HG03378 (cell line): Measurements from ENCODE around the gene SELPLG.
"Not testable (repeated sequence)": the region's sequence is repeated elsewhere in the genome, so short reads cannot be mapped to it uniquely, and the experiment has no call there.

Source experiments
- ATAC-seq: cut with Tn5 transposase; IDR thresholded peaks from one replicate; pipeline ENCODE4 v1.9.1; 2021; ENCODE audit warnings: mild to moderate bottlenecking, moderate library complexity; ENCODE audit not compliant: unreplicated experiment

Gene SELPLG

DNA sequence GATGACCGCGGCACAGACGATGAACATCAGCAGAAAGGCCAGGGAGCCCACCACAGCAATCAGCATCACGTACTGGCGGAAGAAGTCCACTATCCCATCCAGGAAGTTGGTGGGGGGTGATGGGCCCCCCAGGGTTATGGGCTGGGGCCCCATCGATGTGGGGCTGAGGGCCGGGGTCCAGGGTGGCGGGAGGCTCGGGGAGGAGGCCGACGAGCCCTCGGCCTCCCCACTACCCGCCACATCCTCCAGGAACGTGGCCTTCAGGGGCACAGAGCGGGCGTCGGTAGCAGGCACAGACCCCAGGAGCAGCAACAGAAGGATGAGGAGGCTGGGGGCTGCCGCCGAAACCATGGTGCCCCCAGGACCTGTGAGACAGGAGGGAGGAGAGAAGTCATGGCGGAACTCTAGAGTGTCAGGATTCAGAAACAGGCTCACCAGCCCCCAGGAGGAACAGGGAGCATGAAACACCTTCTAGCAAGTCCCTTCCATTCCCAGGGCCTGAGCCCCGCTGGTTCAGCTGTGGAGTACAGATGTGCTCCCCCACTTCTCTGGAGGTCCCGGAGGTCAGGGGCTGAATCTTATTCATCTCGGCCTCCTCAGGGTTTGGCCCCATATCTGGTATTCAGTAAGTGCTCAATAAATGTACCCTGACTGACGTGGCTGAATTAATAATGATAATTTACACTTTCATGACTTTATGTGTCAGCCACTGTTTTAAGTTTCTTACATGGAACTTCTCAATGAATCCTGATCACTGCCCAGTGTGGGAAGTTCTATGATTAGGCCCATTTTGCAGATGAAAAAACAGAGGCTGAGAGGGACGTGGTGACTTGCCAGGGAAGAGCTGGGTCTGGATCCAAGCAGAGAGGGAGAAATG, 41.4 kb downstream of the SELPLG start:
- no peak for ATAC-seq

DNA sequence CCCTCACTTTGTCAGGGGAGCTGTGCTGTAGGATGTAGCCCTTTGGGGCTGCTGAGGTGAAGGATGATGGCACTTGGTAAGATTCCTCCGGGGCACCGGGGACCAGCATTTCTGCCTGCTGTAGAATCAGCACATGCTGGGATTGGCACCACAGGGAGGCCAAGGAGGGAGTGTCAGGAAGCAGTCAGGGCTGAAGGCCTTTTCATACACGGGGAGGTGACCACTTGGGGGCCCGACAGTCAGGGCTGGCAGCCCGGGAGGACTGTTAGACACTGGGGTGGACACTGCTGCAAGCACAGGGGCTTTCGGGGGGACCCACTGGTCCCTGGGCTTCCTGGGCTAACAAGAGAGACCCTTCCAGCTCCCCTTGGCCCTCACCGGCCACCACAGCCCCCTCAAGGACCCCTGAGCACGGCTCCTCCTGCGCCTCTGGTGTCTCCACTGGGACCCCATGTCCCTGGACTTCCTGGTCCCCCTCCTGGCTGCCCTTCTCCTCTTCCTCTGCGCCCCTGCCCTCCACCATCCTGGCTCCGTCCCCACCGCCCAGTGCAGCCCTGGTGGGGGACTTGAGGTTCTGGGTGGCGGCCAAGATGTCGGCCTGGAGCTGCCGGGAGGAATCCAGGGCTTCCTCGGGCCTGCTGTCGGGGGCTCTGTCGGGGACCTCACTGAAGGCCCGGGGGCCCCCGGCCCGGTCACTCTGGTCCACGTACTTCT, 42.3 kb downstream of the SELPLG start:
- no peak for ATAC-seq

DNA sequence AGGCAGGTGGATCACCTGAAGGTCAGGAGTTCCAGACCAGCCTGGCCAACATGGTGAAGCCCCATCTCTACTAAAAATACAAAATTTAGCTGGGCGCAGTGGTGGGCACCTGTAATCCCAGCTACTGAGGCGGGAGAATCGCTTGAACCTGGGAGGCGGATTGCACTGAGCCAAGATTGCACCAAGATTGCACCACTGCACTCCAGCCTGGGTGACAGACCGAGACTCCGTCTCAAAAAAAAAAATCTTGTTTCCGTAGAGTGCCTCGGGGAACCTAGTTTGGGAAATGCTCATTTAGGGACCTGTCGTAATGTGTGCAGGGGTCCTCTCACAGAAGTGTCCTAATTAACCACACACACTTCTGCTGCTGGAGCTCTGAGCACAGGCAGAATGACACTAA, 43.2 kb downstream of the SELPLG start:
- ATAC-seq, result not testable (repeated sequence)

DNA sequence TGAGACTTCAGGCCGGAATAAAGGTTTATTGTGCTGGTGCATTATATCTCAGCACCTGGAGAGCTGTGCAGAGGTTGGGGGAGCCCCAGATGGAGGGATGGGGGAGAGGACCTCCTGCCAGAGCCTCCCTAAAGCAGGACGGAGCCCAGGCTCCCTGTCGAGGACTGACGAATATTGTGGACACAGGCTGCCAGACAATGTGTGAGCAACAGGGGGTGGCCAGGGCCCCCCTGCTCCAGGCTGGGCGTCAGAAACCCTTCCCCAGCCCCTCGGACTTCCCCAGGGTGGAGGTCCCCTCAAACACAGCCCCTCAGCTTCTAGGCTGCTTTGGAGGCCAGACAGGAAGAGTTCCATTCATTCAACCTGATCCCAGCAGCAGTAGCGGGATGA, 43.9 kb downstream of the SELPLG start:
- no peak for ATAC-seq

DNA sequence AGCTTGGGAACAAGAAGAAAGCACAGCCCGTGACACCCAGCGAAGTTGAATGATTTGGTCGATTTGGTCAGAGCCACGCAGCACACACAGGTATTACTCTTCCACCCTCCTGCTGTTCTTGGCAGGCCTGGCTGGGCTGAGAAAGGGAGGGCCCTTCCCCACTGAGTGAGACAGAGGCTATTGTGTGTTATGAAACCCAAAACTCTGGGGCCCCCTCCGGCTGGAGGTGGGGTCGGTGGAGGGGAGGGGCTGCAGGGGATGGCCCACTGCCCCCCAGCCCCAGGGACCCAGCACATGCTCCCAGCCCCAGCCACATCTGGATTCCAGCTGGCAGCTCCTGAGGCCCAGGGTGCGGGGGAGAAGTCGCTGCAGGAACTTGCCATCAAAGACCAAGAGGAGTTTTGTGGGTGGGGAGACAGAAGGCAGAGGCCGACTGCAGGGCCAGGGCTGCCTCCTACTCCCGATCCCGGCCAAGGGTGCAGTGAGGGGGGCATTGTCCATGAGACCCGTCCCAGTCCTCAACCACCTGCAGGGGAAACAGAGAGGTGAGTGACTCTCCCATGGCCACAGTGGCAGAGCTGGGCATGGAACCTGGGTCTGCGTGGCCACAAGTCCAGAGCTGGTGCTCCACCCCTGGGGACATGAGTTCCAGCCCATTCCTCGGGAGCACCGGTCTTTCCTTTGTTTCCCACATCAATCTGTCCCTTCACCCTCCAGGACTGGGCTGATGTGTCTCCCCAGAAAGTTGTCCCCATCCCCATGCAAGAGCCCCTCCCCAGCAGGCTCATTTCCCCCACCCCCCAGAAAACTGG, 44.5 kb downstream of the SELPLG start:
- ATAC-seq, result no peak

DNA sequence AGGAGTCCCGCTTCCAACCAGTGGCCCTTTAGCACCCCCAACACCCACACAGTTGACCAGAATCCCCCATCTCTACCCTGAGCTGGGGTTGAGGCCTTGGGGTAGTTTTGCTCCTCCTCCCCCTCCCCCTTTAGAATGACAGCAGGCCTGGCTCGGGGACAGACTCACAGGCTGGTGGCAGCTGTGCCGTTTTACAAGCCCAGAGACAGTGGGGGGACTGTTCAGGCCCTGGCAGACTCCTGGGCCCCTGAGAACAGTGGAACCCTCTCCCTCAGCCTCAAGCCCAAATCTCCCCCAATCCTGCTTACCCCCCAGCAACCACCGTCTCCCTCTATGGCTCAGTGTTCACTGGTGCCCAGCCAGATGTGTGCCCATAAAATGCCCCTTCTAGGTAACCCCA, 45.9 kb downstream of the SELPLG start:
- ATAC-seq, result no peak

DNA sequence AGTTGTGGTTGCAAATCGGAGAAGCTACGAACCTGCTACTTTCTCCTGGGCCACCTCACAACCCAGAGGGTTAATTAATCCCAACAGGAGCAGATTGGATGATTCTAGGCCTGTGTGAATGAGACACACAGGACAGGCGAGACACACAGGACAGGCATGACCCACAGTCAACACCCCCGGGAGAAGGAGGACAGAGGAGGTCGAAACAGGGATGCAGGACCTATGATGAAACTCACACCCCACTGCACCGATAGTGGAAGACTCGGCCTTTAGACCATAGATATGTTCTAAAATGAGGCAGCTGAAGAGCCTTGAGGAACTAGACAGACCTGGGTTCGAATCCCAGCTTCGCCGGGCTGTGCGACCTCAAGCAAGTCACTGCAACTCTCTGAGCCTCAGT, 47.4 kb downstream of the SELPLG start:
- no peak for ATAC-seq

DNA sequence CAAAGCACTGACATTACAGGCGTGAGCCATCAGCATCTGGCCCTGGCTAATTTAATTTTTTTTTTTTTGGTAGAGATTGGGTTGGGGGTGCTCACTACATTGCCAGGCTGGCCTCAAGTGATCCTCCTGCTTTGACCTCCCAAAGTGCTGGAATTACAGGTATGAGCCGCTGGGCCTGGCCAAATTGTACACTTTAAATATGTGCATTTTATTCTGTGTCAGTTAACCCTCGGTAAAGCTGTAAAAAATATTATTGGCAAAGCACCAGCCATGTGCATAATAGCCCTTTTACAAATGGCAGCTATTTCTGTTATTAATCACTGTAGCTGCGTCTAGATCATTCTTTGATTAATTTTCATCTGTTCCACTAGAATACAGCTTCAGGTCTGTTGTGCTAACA, 47.8 kb downstream of the SELPLG start:
- no peak for ATAC-seq

DNA sequence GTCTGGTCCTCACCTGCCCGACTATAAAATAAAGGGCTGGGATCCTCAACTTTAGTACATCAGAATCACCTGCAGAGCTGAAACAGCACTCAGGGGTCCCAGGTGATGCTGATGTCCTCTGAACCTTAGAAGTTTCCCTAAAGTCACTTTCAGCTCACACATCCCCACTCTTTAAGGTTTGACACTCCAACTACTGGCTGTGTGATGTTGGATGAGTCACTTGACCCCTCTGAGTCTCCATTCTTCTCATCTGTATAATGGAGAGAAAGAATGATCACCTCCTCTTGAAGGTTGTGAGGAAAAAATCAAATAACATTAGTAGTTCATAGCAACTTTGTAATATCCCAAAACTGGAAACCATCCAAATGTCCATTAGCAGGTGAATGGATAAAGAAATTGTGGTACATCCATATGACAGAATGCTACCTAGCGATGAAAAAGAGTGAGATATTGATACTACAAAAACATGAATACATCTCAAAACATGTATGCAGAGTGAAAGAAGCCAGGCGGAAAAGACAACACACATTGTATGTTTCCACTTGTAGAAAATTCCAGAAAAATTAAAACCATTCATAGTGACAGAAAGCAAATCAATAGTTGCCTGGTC, 49.1 kb downstream of the SELPLG start:
- ATAC-seq, result no peak

DNA sequence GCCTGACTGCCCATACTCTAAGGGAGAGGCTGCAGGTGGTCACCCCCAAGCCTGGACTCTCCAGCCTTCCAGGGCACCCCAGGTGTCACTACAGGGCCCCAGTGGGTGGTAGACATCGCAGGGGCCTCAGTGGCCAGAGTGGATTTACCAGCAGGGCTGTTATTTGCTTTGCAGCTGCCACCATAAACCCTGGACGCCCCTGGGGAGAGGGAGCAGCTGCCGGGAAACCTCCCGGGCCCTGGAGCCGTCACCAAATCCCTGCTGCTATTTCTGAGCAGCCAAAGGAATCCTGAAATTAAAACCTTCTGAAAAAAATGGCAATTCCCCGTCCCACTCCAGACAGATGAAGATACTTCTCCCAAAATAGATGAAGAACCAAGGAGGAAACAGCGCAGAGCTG, 49.7 kb downstream of the SELPLG start:
- no peak for ATAC-seq

DNA sequence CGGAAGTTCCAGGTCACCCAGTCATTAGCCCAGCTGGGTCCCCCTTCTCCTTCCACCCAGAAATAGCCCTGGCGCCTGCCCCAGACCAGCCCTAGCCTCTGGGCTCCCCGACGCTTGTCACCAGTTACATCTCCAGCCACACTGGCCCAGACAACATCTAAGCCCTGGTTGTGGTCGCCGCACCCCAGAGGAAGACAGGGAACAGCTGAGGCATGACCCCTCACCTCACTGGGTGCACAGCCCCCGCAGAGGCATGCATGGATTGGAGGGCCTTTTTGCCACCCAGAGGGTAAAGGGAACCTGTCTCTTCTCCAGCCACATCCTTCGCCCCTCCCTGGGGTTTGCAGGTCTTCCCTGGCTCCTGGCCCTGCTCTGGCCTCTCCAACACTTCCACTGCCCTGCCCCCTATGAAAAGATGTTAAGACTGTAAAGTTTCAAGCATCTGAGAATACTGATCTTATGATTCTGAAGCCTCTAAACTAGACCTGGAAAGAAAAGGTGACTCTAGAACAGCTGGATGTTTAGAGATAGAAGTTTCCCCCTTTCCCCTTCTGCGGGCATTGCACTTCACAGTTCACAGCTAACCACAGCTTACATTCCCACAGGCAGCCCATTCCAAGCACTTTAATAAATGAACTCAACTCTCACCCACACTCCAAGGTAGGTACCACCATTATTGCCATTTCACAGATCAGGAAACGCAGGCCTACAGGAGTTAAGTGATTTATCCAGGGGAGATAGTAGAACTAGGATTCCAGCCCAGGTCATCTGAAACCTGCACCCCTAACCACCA, 50.5 kb downstream of the SELPLG start:
- ATAC-seq, result no peak

DNA sequence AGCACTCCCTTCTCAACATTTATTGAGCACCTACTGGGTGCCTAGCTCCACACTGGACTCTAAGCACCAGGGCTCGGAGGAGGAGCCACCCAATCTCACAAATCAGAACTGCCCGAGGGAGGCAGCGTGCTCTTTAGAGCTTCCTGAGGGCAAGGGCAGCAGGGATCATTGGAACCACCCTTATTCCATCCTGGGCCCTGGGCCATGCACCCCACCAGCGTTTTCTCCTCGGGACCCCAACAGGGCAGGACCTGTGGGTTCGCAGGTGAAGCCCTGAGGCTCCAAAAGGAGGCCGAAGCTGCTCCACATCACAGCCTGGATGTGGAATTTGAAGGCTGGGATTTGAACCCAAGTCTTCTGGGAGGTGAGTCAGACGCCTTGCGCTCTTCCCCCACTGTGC, 51.2 kb downstream of the SELPLG start:
- no peak for ATAC-seq

DNA sequence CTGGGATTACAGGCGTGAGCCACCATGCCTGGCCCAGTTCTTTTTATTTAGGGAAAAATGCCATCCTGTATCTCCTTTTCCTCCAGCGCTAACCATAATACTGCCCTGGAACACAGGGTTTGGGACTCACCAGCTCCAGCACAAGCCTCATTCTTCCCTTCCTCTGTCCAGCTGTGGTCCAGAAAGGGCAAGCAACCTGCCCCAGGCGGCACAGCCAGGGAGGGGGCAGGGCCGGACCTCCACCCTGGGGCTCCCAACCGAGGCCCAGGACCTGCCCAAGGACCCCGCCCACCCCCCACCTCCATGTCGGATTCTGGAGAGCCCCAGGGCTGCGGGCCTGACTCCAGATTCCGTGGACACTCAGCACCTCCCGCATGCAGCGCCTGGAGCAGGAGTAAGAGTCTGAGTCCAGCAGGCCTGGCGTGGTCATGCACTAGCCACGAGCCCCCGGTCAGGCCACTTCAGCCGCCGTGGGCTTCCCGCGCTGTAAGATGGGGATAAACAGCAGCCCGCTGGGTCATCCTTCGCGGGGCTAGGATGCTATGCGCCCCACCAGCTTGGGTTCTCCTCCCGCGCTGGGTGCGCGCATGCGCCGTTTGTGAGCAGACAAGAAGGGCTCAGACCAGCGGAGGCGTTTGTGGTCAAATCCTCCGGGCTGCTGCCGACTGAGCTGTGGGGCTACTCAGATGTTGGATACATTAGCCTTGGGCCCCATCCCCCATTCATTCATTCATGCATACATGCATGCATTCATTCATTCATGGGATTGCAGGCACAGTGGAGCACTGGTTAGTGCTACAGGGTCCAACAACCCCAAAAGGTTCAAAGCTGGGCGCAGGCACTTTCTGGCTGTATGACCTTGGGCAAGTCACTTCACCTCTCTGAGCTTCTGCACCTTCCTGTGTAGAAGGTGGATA, 52.1 kb downstream of the SELPLG start:
- no peak for ATAC-seq

DNA sequence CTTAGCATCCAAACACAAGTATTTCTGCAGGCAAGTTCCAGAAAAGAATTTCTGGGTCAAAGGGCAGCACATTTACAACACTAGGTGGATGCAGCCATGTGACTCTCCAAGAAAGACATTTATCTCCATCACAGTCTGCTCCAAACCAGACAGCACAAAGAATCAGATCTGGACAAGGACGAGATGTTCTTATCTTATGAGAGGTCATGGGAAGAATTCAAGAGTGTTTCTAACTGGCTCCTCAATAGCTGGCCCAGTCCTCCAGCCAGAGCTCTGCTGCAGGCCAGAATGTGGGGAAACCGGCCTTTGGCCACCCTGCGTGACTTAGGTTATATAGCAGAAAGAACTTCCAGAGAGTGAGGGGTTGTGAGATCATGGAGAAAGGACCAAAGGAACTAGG, 53.2 kb downstream of the SELPLG start:
- no peak for ATAC-seq

DNA sequence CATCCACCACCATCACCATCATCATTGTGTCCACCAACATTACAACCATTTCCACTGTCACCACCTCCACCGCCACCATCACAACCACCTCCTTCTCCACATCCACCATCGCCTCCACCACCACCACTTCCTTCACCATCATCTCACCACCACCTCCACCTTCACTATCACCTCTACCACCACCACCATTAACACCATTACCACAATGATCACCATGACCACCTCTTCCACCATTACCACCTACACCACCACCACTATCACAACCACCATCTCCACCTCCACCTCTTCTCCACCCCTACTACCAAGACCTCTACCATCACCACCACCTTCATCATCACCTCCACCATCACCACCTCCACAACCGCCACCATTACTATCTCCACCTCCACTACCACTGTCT, 54.9 kb downstream of the SELPLG start:
- no peak for ATAC-seq

DNA sequence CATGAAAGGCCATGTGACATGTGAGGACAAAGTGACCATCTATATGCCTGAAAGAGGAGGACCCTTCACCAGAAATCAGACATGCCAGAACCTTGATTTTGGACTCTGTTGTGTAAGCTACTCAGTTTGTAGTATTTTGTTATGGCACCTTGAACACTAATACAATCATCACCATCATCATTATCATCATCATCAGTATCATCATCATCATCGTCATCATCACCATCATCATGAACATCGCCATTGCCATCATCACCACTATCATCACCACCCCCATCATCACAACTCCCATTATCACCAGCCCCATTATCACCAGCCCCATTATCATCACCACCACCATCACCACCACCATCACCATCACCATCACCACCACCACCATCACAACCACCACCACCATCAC, 55.4 kb downstream of the SELPLG start:
- no peak for ATAC-seq

DNA sequence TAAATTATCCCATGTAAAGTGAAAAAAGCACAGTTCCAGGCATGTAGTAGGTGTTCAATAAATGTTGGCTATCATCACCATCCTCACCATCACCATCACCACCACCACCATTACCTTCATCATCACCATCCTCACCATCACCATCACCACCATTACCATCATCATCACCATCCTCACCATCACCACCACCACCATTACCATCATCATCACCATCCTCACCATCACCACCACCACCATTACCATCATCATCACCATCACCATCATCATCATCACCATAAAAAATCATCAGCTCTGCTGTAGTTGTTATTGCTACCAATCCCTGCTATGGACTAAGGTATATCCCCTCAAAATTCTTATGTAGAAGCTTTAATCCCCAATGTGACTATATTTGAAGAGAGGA, 56.2 kb downstream of the SELPLG start:
- no peak for ATAC-seq

DNA sequence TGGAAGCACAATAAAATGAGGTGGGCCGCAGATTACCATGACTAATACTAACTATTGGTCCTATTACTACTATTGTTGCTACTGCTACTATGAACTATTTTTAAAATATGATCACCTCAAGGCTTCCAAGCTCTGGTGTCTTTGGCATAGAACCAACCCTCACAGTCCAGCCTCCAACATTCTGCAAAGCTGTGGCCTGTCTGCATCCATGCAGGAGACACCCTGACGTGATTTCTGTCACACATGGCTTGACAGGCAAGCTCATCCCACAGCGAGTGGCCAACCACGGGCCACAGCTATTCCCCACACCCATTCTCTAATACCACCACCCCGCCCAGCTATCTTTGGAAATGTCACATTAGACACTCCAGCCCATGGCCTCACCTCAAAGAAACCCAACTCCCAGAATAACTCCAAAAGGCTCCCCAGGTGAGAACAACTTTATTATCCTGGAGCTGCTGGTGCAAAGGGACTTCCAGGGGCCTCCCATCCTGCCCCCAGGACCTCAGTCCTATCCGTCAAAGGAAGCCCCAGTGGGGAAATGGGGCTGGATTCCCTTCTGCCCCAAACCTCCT, 56.9 kb downstream of the SELPLG start:
- ATAC-seq, result no peak
